ENCODE data around the gene IL22RA2.

DNA sequence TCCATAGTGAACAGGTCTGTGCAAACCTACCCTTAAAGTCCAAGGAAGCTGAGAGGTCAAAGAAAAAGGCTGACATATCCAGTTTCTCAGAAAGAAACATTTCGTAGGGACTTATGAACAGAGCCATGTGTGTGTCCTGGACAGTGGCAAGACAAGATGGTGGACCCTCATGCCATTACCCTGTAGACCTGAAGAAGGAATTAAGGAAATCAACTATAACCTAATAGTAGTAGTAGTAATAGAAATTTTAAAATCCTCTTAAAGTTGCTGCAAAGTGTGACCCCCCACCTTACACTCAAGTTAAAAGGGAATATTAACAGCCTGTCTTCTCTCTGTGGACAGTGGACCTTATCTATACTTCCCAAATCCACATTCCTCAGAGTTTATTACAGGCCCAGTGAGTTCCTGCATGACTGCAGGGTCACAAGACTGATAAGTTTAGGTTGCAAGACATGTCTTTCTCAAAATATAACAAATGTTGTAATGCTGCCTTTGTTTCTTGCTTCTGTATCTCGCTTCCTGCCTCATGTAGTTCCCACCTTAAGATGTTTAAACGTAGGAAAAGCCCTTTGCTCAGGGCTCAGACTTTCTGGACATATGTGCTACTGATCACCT, 10.6 kb downstream of the IL22RA2 start:
- TF ChIP-seq CTCF (IDR thresholded peaks at IDR 0.05) = no peak
- no peak for TF ChIP-seq POLR2A (IDR thresholded peaks at IDR 0.05)
